NCI-H1417 (cell line): ENCODE results near the gene C4orf17.
"Not testable (repeated sequence)": the region's sequence is repeated elsewhere in the genome, so short reads cannot be mapped to it uniquely, and the experiment has no call there.

Experiments
- DNase-seq, 3 experiments: peaks; one replicate each; lab custom pipeline; 2025; lab: John Stamatoyannopoulos, UW

C4orf17 gene

GRCh38 chr4:99510721-99511120 lies at the start of gene C4orf17:
TSS of gene C4orf17 (plus strand) at chr4:99511021. CDS start at chr4:99513082, 2,061 bp downstream.
- DNase-seq, result no peak

GRCh38 chr4:99461623-99462401 lies 49.0 kb upstream of the C4orf17 start:
- no peak for DNase-seq

DNA sequence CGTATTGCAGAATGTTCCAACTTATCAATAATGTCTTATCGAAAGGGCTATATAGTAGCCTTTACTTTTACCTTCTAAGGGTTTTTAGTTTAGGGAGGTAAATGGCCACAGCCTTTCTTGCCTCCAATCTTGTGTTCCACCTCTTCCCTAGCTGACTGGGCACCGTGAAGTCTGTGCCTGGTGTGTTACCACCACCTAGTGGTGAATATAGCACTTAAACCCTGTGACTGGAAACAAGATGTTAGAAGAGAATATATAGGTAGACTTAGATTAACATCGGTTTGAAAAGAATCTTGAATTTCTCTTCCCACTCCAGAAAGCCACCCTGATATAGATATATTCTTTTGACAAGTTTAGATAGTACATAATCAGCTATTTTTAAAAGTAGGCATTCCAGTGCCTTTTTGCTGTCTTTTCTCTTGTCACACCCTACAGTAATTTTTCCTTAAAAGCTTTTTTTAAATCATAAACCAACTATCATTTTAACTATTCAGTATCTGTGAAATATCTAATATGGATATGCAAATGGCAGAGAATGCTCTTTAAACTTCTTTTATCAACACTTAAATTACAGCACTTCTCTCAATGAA lies 47.9 kb upstream of the C4orf17 start:
- DNase-seq, result peak; percentile 28 to 85 (median 34)

DNA sequence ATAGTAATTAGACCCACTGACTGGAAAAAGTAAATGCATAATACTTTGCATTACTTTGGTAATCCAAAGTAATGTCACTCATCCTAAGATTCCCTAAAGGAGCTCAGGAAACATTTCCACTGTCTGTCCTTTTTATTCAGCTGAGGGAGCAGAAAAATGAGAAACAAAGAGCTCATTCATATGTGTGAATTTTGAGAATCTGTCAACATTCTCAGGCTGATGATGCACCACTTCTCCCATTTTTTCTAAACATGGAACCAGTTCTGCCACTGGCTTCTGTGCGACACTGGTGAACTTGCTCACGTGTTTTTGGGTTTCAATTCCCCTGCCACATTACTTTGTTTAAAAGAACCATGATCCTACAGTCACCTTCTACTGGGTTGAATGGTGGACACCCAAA lies 47.3 kb upstream of the C4orf17 start:
- no peak for DNase-seq

- DNase-seq, result no peak
Measured at GRCh38 chr4:99467887-99468286, 42.9 kb upstream of the C4orf17 start.

DNA sequence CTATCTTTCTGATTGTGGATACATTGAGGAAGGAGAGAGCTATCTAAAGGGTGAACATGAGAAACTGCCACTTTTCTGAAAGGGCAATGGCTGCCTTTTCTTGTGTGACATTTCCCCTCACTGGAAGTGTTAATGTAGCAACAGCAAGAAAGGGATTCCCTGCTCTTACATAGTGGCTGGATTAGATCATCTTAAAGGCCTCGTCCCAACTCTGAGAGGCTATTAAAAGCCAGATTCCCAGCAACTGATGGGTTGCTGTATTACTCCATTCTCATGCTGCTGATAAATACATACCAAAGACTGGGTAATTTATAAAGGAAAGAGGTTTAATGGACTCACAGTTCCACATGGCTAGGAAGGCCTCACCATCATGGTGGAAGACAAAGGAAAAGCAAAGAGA lies 41.9 kb upstream of the C4orf17 start:
- no peak for DNase-seq

- no peak for DNase-seq
Measured at GRCh38 chr4:99471349-99471748, 39.5 kb upstream of the C4orf17 start.

- DNase-seq, result no peak
Measured at GRCh38 chr4:99471896-99472295, 38.9 kb upstream of the C4orf17 start.

- DNase-seq, result no peak
Measured at GRCh38 chr4:99473131-99473530, 37.7 kb upstream of the C4orf17 start.

DNA sequence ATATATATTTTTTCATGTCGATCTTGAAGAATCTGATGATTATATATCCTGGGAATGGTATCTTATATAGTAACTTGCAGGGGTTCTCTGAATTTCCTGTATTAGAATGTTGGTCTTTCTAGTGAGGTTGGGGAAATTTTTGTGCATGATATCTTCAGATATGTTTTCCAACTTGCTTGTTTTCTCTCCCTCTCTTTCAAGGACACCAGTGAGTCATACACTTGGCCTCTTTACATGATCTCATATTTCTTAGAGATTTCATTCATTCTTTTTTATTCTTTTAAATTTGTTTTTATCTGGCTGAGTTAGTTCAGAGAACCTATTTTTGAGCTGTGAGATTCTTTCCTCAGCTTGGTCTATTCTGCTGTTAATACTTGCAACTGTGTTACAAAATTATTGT lies 27.2 kb upstream of the C4orf17 start:
- no peak for DNase-seq

DNA sequence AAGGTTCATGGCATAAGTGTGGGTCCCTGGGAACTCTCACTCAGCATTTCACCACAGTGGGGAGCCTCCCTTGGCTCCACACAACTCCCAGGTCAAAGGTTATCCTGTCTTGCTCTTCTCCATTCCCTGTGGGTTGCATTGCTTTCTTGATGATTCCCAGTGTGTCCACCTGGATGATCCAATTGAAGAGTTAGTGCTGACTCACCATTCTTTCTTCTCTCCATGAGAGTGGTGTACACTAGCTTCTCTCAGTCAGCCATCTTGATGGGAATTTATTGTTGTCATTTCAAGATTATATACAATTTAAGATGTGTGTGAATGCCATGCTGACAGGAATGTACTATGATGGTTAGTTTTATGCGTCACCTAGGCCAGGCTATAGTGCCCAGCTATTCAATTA lies 25.6 kb upstream of the C4orf17 start:
- no peak for DNase-seq

DNA sequence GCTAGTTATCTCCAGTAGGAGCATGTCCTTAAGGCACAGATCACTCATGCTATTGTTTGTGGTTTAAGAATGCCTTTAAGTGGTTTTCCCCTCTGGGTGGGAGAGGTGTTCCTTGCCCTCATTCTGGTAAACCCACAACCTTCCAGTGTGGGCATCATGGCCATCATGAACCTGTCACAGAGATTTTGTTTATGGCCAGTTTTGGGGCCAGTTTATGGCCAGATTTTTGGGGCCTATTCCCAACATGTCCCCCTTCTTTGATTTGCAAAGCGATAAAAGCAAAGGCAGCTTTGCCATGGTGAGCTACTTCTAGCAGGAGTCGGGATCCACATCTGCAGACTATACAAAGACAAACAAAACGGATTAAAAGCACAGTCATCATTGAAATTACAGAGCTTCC lies 24.2 kb upstream of the C4orf17 start:
- not testable (repeated sequence) for DNase-seq

GRCh38 chr4:99490286-99490685 lies 20.5 kb upstream of the C4orf17 start:
- DNase-seq, result no peak

DNA sequence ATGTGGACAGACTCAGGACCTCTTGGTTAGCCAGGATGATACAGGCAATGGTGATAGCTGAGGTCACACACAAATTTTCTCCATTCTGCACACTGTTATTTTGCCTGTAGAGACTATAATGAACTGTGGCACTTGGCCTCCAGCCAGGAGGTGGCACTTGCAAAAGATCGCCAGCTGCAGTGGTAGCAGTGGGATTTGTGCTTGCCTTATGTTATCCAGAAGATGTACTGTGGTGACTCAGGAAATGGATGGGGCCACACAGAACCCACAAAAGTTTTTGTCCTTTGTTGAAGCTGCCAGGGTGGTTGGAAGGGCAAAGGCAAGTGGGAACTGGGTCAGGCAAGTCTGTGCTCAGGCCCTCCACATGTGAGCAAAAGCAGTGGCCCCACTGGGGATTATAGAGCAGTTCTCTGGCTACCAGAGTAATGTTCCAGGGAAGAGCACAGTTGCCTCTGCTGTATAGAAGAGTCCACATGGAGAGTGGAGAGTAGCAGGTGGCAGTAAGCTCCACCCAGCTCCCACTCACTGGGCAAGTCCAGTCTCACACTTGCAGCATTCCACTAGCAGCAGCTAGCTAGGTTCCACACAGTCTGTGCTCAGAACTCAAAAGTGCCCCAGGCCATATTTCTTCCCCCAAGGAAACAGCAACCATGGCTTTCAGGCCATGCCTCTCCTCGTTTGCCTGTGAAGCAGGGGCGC lies 5.9 kb upstream of the C4orf17 start:
- DNase-seq, result peak in 2 of 3 experiments; percentile 15 to 51

DNA sequence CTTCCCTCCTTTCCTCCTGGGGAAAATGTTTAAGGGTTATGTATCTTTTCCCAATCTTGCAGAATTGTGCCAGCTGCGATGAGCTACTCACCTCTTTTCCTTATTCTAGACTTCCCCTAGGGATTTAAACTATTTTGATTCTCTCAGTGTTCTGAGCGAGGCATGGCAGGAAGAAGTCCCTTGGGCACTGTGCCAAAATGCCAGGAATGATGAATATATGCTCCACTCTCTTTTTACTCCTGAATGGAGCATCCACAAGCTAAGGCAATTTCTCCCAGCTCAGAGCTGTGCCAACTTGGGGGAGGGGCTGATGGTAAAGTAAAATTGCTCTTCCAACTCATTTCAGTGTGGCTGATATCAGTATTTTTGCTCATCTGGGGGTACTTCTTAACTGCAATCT lies 4.0 kb upstream of the C4orf17 start:
- DNase-seq, result peak in 2 of 3 experiments; percentile 8 to 30

DNA sequence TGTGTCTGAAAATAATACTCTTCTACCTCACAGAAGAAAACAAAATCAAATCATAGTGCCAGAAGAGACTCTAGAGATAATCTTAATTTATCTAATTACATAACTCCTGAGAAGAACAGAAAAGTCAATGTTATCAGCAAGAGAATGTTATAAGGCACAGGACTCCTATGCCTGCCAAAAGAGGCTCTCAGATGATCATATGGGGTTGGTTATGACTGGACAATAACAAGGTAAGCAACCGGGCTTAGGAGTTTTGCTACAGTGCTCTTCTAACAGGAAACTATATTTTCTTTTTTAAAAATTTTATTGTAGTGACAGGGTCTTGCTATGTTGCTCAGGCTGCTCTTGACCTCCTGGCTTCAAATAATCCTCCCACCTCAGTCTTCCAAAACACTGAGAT lies 3.5 kb upstream of the C4orf17 start:
- DNase-seq, result no peak

- DNase-seq, result no peak
Measured at GRCh38 chr4:99507762-99508161, 3.1 kb upstream of the C4orf17 start.

DNA sequence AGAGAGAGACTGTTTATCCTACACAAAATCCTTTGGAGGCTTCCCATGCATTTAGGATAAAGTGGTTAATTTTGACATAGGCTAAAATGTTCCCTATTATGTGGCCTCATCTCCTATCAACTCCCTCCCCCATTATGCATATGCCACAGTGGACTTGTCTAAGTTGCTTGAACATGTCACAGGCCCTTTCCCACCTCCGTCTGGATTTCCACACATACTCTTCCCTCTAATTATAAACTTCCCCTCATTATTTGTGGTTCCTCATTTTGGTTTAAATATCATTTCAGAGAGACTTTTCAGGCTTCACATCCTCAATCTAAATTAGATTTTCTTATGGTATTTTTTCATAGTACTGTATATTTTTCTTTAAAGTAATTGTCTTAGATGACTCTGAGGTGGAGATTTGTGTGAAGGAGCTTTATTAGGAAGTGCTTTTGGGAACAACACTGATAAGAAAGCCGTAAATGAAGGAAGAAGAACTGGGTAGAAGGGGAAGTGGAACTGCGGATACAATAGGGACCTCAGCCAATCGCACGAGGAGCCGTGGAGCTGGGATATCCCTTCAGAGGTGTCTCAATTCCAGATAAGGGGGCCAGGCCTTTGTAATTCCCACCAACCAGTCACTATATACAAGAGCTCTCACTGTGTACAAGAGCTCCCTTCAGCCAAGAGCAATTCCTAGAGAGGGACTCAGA lies 7.9 kb downstream of the C4orf17 start:
- DNase-seq, result no peak

DNA sequence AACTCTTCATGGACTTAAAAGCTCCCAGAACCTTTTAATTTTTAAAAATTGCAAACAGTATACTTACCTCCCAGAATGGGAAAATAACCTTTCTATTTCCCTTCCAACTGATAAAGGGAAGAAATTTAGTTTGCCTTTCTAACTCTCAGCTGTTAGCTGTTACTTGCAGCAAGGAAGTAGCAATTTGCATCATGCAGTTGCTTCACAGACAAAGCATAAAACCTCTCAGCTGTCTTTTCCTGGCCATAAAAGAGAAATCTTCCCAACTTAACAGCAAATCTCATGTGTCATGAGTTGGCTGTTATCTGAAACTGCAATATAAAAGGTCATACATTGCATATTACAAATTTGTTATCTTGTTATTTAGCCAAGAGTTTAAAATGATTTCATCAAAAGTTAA lies 18.4 kb downstream of the C4orf17 start:
- DNase-seq, result no peak

DNA sequence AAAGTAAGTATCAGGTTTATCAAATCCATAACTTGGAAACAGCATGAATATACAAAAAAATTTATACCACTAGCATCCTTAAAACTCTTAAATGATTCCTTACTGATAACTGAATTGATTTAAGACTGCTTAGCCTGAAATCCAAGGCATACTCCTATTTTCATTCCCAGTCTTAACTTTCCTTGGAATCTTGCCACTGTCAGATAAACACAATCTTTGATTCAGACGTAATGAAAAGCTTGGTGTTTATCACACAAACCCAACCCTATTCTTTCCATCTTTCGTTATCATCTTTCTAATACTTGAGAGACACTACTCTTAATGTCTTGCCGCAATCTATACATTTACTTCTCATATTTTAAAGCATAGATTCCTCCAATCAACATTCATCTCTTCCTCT lies 19.1 kb downstream of the C4orf17 start:
- no peak for DNase-seq

- not testable (repeated sequence) for DNase-seq
Measured at GRCh38 chr4:99534699-99535098, 23.9 kb downstream of the C4orf17 start.

- DNase-seq, result peak in 1 of 3 experiments; percentile 64
Measured at GRCh38 chr4:99536271-99536670, 25.4 kb downstream of the C4orf17 start.
